ENCODE results near the gene LETMD1.
A peak's percentile ranks its signal among the peaks of the same experiment; 100 is the strongest.
"Not testable (repeated sequence)": the region's sequence is repeated elsewhere in the genome, so short reads cannot be mapped to it uniquely, and the experiment has no call there.

LETMD1 gene

GRCh38 chr12:51070004-51070403 lies 21.9 kb downstream of the LETMD1 start:
- in situ Hi-C loops (cut with HindIII; ENCODE audit: low sequenced_read_pairs) = no loop called here

GRCh38 chr12:51071663-51072062 lies 23.5 kb downstream of the LETMD1 start:
- in situ Hi-C loops (cut with HindIII; ENCODE audit: low sequenced_read_pairs) = no loop called here
- TF ChIP-seq CTCF (IDR thresholded peaks at IDR 0.05; ENCODE audit: low read depth, low read length) = no peak
- no peak for DNase-seq (ENCODE audit: low read depth, low spot score)

More at GRCh38 chr12:51070004-51070403, 21.9 kb downstream of the LETMD1 start:
- no peak for TF ChIP-seq CTCF (IDR thresholded peaks at IDR 0.05; ENCODE audit: low read depth, low read length)
- H3K4me3 ChIP-seq (ENCODE audit: low read depth, low read length) = no peak overlapping the region
- DNase-seq (ENCODE audit: low read depth, low spot score) = no peak

GRCh38 chr12:51075390-51075789 lies 27.3 kb downstream of the LETMD1 start:
- H3K4me3 ChIP-seq (ENCODE audit: low read depth, low read length) = no peak overlapping the region
- no peak for DNase-seq (ENCODE audit: low read depth, low spot score)
- in situ Hi-C loops (cut with HindIII; ENCODE audit: low sequenced_read_pairs) = no loop called here
- TF ChIP-seq CTCF (IDR thresholded peaks at IDR 0.05; ENCODE audit: low read depth, low read length) = no peak

More at GRCh38 chr12:51071663-51072062, 23.5 kb downstream of the LETMD1 start:
- no peak overlapping the region for H3K4me3 ChIP-seq (ENCODE audit: low read depth, low read length)

GRCh38 chr12:51076236-51076930 lies 28.3 kb downstream of the LETMD1 start:
- TF ChIP-seq CTCF (IDR thresholded peaks at IDR 0.05; ENCODE audit: low read depth, low read length) = no peak
- DNase-seq (ENCODE audit: low read depth, low spot score) = no peak
- no peak overlapping the region for H3K4me3 ChIP-seq (ENCODE audit: low read depth, low read length)
- in situ Hi-C loops (cut with HindIII; ENCODE audit: low sequenced_read_pairs) = no loop called here

GRCh38 chr12:51077930-51078329 lies 29.8 kb downstream of the LETMD1 start:
- TF ChIP-seq CTCF (IDR thresholded peaks at IDR 0.05; ENCODE audit: low read depth, low read length) = no peak
- no peak overlapping the region for H3K4me3 ChIP-seq (ENCODE audit: low read depth, low read length)
- in situ Hi-C loops (cut with HindIII; ENCODE audit: low sequenced_read_pairs) = no loop called here
- DNase-seq (ENCODE audit: low read depth, low spot score) = peak; percentile 15

GRCh38 chr12:51078346-51078745 lies 30.2 kb downstream of the LETMD1 start:
- DNase-seq (ENCODE audit: low read depth, low spot score); H3K4me3 ChIP-seq (ENCODE audit: low read depth, low read length); in situ Hi-C loops (cut with HindIII; ENCODE audit: low sequenced_read_pairs): not testable (repeated sequence)

- in situ Hi-C loops (cut with HindIII; ENCODE audit: low sequenced_read_pairs); DNase-seq (ENCODE audit: low read depth, low spot score); H3K4me3 ChIP-seq (ENCODE audit: low read depth, low read length): not testable (repeated sequence)
Measured at GRCh38 chr12:51078866-51079265, 30.7 kb downstream of the LETMD1 start.

- DNase-seq (ENCODE audit: low read depth, low spot score) = no peak
- no peak for TF ChIP-seq CTCF (IDR thresholded peaks at IDR 0.05; ENCODE audit: low read depth, low read length)
- no peak overlapping the region for H3K4me3 ChIP-seq (ENCODE audit: low read depth, low read length)
- in situ Hi-C loops (cut with HindIII; ENCODE audit: low sequenced_read_pairs) = no loop called here
Measured at GRCh38 chr12:51080136-51080535, 32.0 kb downstream of the LETMD1 start.

Measured in astrocyte of the spinal cord (primary cell).